ENCODE results near the gene KMT2D. TPM values are rescaled to one million over a fixed set of nuclear protein-coding genes. Genes with fewer than 3 reads are reported as not detected.
A peak's percentile ranks its signal among the peaks of the same experiment; 100 is the strongest.

KMT2D gene
- total and polyA plus RNA-seq, 8 donors: 52.7 to 110 (median 70.3) TPM

DNA sequence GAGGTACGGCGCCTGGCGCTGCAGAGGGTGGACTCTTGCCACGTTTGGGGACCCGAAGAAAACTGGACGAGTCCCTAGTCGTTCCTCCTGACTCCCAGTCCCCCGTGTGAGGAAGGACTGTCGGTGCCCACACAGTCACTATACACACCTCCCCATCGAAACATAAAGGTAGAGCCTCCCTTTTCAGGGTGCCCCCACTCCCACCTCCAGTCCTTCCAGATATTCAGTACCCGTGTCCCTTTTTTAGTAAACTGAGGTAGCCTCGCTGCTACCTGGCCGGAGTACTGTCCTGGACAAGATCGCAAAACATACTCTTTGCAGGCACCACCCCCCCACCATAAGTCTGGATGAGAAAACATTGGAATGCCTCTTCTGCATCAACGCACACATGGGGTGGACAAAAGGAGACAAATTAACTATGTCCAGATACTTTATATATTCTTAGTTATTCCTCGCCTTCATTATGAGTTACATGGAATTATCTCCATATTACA is 610 bp upstream of the KMT2D start:
- H3K36me3 ChIP-seq: no peaks in the 10 kb centered on the region
- intact Hi-C loops (cut with DNase I): loop anchor here in 1 of 2 donors (10.0 kb wide), 1 partner anchor 64 kb away; no protein-coding TSS in a partner anchor
- peaks cover 15 to 45% of the 10 kb centered on the region in 2 donors for H3K4me1 ChIP-seq
- H3K4me3 ChIP-seq: peak overlapping the region; percentile 93 to 99
- DNase-seq (no peak), ATAC-seq (no peak)
- peak overlapping the region; percentile 95 to 97 for H3K27ac ChIP-seq
- H3K27me3 ChIP-seq: no peaks in the 10 kb centered on the region
- TF ChIP-seq, protein P1, sequence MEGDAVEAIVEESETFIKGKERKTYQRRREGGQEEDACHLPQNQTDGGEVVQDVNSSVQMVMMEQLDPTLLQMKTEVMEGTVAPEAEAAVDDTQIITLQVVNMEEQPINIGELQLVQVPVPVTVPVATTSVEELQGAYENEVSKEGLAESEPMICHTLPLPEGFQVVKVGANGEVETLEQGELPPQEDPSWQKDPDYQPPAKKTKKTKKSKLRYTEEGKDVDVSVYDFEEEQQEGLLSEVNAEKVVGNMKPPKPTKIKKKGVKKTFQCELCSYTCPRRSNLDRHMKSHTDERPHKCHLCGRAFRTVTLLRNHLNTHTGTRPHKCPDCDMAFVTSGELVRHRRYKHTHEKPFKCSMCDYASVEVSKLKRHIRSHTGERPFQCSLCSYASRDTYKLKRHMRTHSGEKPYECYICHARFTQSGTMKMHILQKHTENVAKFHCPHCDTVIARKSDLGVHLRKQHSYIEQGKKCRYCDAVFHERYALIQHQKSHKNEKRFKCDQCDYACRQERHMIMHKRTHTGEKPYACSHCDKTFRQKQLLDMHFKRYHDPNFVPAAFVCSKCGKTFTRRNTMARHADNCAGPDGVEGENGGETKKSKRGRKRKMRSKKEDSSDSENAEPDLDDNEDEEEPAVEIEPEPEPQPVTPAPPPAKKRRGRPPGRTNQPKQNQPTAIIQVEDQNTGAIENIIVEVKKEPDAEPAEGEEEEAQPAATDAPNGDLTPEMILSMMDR (IDR thresholded peaks at IDR 0.05): no peak
- H3K9me3 ChIP-seq: no peaks in the 10 kb centered on the region

DNA sequence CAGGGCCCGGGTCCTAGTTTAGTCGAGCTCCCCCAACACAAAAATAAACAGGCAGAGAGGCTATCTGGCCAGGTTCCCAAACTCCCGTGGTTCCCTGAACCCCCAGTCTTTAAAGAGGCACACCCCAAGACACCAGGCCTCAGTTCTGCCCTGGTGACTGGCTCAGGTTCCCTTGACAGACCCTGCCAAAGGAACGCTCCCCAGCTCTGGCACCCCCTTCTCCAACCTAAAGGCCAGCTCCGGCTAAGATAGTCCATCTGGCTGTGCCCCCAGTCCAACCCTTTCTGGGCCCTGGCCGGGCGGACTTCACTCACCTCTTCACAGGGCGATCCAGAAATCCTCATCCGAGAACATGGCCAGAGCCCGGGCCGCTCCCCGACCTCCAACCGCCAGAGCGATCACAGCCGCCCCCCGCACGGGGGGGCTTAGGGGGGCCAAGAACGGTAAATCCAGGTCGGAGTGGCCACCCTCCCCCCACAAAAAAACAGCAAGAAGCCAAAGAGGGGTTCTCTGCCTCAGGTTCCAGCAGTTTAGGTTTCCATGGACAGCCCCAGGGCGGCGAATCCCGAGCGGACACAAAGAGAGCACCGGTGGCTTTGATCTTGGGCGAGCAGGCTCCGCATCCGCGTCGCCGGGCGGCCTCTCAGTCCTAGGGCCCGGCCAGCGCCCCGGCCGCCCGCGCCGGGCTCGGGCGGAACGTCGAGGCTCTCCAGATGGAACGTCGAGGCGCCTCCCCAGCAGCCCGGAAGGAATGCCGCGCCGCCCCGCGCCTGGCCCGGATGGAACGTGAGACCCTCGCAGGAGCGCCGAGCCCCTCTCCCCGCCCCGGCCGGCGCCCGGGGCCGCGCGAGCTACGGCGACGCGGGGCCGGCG is 1.1 kb downstream of the KMT2D start:
- Histone ChIP-seq H3K4me3 (peak overlapping the region; percentile 93 to 99), H3K9me3 (no peaks in the 10 kb centered on the region), H3K36me3 (peaks cover 0 to 7% of the 10 kb centered on the region in 2 donors), H3K4me1 (peaks cover 24 to 62% of the 10 kb centered on the region in 2 donors), H3K27ac (peak overlapping the region; percentile 95 to 97), H3K27me3 (no peaks in the 10 kb centered on the region)
- TF ChIP-seq, protein P1 (IDR thresholded peaks at IDR 0.05): no peak
- DNase-seq (peak in 2 of 4 donors; percentile 22 to 87), ATAC-seq (peak; percentile 0)
- intact Hi-C loops (cut with DNase I): loop anchor here in 1 of 2 donors (10.0 kb wide), 1 partner anchor 65 kb away; no protein-coding TSS in a partner anchor

DNA sequence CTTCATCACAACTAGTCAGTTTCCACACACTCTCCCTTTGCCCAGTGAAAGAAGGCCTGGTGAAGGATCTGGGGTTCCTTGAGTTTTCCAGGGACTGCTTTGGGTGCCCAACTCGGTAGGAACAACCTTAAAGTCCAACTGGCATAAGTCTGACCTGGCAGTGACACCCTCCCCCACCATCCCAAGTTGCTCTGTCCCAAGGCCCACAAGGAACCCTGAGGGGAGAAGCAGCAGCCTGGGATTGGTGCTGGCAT is 1.6 kb downstream of the KMT2D start:
- Histone ChIP-seq H3K9me3 (no peaks in the 10 kb centered on the region), H3K36me3 (peaks cover 0 to 13% of the 10 kb centered on the region in 2 donors), H3K27ac (peak overlapping the region; percentile 95 to 97), H3K4me1 (peaks cover 24 to 61% of the 10 kb centered on the region in 2 donors), H3K4me3 (peak overlapping the region; percentile 93 to 99), H3K27me3 (no peaks in the 10 kb centered on the region)
- ATAC-seq (no peak), DNase-seq (no peak)
- intact Hi-C loops (cut with DNase I): no loop called here
- TF ChIP-seq, protein P1 (IDR thresholded peaks at IDR 0.05): no peak

DNA sequence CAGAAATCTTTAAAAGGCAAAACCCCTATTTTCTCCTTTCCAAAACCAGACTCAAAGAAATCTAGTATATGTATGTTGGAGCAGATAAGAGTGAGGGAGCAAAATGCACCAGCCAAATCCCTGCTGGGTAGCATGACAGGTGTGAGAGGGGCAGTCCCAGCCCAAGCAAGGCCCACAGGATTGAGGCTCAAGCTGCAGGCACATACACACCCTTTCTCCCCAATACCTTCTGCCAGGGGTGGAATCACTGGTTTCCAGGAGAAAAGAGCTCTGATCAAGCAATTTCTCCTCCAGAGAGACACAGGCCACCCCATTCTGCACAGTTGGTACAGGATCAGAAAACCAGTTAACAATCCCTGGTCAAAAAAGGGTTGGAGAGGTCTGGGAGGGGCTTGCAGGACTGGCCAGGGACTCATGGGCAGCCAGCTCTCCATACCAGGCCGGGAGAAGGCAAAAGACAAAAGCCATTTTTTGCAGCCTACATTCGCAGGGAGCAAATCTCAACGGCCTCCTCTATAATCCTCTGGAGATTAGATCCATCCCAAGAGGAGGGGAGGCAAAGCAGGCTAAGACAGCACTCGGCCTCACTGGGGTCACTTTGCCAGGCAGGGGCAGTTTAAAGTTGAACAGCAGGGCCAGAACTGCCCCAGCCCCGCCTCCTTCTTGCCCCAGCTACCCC is 2.1 kb downstream of the KMT2D start:
- H3K27ac ChIP-seq: peak overlapping the region; percentile 95 to 97
- intact Hi-C loops (cut with DNase I): no loop called here
- H3K9me3 ChIP-seq: no peaks in the 10 kb centered on the region

More for the DNA sequence above, 2.1 kb downstream of the KMT2D start:
- no peak for DNase-seq
- Histone ChIP-seq H3K4me3 (peak overlapping the region; percentile 93 to 99), H3K27me3 (no peaks in the 10 kb centered on the region), H3K4me1 (peaks cover 24 to 56% of the 10 kb centered on the region in 2 donors), H3K36me3 (peaks cover 0 to 17% of the 10 kb centered on the region in 2 donors)
- no peak for ATAC-seq
- TF ChIP-seq, protein P1 (IDR thresholded peaks at IDR 0.05): no peak
